Amniotic epithelial cell (primary cell): ENCODE measurements around the gene ALOX12B.
"Not testable (repeated sequence)": the region's sequence is repeated elsewhere in the genome, so short reads cannot be mapped to it uniquely, and the experiment has no call there.

Experiments
- DNase-seq: peaks from one replicate; pipeline ENCODE4 v3.0.0-alpha.2; 2010; ENCODE audit warnings: low read depth

The ALOX12B gene

GRCh38 chr17:8082292-8082691 lies 5.2 kb downstream of the ALOX12B start:
- no peak for DNase-seq

GRCh38 chr17:8081876-8082275 lies 5.6 kb downstream of the ALOX12B start:
- no peak for DNase-seq

GRCh38 chr17:8080799-8081219 lies 6.7 kb downstream of the ALOX12B start:
- DNase-seq, result no peak

GRCh38 chr17:8080208-8080798 lies 7.2 kb downstream of the ALOX12B start:
- DNase-seq, result no peak

GRCh38 chr17:8079291-8080207 lies 8.0 kb downstream of the ALOX12B start:
- no peak for DNase-seq

- DNase-seq, result not testable (repeated sequence)
Observed at GRCh38 chr17:8077939-8078338, 9.6 kb downstream of the ALOX12B start.

GRCh38 chr17:8076502-8077266 lies 10.8 kb downstream of the ALOX12B start:
- DNase-seq, result no peak

- no peak for DNase-seq
Observed at GRCh38 chr17:8075574-8076342, 11.8 kb downstream of the ALOX12B start.

- no peak for DNase-seq
Observed at GRCh38 chr17:8075081-8075480, 12.4 kb downstream of the ALOX12B start.

- no peak for DNase-seq
Observed at GRCh38 chr17:8074554-8074953, 13.0 kb downstream of the ALOX12B start.

- DNase-seq, result peak; percentile 50
Observed at GRCh38 chr17:8073627-8074484, 13.7 kb downstream of the ALOX12B start.

- DNase-seq, result no peak
Observed at GRCh38 chr17:8072729-8073461, 14.6 kb downstream of the ALOX12B start.

- no peak for DNase-seq
Observed at GRCh38 chr17:8072341-8072728, 15.2 kb downstream of the ALOX12B start.

- no peak for DNase-seq
Observed at GRCh38 chr17:8071496-8071895, 16.0 kb downstream of the ALOX12B start.

- DNase-seq, result no peak
Observed at GRCh38 chr17:8069587-8069860, 18.0 kb downstream of the ALOX12B start.

GRCh38 chr17:8068736-8069586 lies 18.6 kb downstream of the ALOX12B start:
- DNase-seq, result no peak

GRCh38 chr17:8067806-8068205 lies 19.7 kb downstream of the ALOX12B start:
- no peak for DNase-seq

- no peak for DNase-seq
Observed at GRCh38 chr17:8066841-8067775, 20.4 kb downstream of the ALOX12B start.
